NCI-H524 (cell line): Measurements from ENCODE around the gene POU2F1.

Source experiments
- DNase-seq, 2 experiments: peaks; one replicate each; lab custom pipeline; 2025; lab: John Stamatoyannopoulos, UW

The POU2F1 gene

GRCh38 chr1:167220537-167221125 lies at the start of gene POU2F1:
TSS of gene POU2F1 (plus strand) at chr1:167220886. CDS start at chr1:167220898, 12 bp downstream.
- peak; percentile 95 to 97 for DNase-seq

GRCh38 chr1:167171286-167171929 lies 49.3 kb upstream of the POU2F1 start:
- DNase-seq, result no peak

- no peak for DNase-seq
Measured at GRCh38 chr1:167173516-167174184, 47.0 kb upstream of the POU2F1 start.

- DNase-seq, result no peak
Measured at GRCh38 chr1:167175901-167176300, 44.8 kb upstream of the POU2F1 start.

- no peak for DNase-seq
Measured at GRCh38 chr1:167178831-167179230, 41.9 kb upstream of the POU2F1 start.

- DNase-seq, result no peak
Measured at GRCh38 chr1:167182571-167183320, 37.9 kb upstream of the POU2F1 start.

- DNase-seq, result no peak
Measured at GRCh38 chr1:167184081-167184480, 36.6 kb upstream of the POU2F1 start.

GRCh38 chr1:167185062-167185461 lies 35.6 kb upstream of the POU2F1 start:
- no peak for DNase-seq

- no peak for DNase-seq
Measured at GRCh38 chr1:167185974-167186657, 34.6 kb upstream of the POU2F1 start.

- peak; percentile 93 to 97 for DNase-seq
Measured at GRCh38 chr1:167186771-167187170, 33.9 kb upstream of the POU2F1 start.

- no peak for DNase-seq
Measured at GRCh38 chr1:167190747-167191237, 29.9 kb upstream of the POU2F1 start.

GRCh38 chr1:167191958-167192357 lies 28.7 kb upstream of the POU2F1 start:
- DNase-seq, result no peak

GRCh38 chr1:167194182-167194581 lies 26.5 kb upstream of the POU2F1 start:
- DNase-seq, result no peak

GRCh38 chr1:167196166-167196565 lies 24.5 kb upstream of the POU2F1 start:
- DNase-seq, result peak; percentile 33 to 66

- DNase-seq, result no peak
Measured at GRCh38 chr1:167197236-167197635, 23.4 kb upstream of the POU2F1 start.

- DNase-seq, result no peak
Measured at GRCh38 chr1:167197692-167198091, 23.0 kb upstream of the POU2F1 start.

- DNase-seq, result peak; percentile 36 to 87
Measured at GRCh38 chr1:167198518-167199133, 22.1 kb upstream of the POU2F1 start.

GRCh38 chr1:167199656-167200055 lies 21.0 kb upstream of the POU2F1 start:
- no peak for DNase-seq

GRCh38 chr1:167200272-167200671 lies 20.4 kb upstream of the POU2F1 start:
- DNase-seq, result no peak

- no peak for DNase-seq
Measured at GRCh38 chr1:167200749-167201148, 19.9 kb upstream of the POU2F1 start.

- no peak for DNase-seq
Measured at GRCh38 chr1:167202049-167202448, 18.6 kb upstream of the POU2F1 start.
